Measurements from ENCODE around the gene ZNF831.

The ZNF831 gene

DNA sequence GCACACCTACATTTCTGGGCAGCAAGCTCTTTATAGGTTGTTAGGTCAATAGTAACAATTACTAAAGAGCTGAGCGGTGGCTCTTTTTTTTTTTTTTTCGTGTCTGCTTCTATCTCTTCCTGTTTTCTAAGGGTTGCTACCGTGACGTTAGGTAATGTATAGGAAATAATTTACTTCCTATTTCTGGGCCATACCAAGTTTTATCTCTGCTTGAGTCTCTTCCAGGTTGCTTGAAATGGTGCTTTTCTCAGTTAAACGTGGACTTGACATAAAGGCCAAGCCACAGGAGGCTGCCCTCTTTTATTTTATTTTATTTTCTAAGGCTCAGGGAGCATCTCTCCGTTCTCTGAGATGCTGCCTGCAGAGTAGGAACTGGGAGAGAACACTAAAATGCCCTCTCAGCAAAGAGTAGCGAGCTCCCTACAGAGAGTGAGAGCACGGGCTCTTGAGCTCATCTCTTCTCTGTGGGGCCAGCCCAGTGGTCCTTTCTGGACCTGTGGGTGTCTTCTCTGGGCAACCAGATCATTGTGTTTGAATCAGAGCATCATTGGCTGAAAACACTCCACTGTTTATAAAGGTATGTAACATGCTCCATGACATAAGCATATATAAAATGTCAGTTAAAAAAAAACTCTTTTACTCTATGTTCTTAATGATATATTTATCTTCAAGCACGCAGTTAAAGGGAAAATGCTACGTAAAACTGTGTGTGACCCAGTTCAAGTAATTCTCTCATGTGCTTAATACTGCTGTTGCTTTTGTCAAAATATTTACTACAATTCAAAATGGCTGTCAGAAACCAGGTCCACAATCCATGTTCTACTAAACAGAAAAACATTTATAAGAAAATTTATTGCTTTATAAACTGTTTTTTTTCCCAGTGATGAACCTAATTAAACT, at the start of gene ZNF831:
Gene ZNF831 (plus strand): TSS at position 191 of the 900 bp plus-strand sequence. CDS start 27,199 bp downstream, outside the sequence.
- peak within 1 kb of the TSS; percentile 87 for H3K4me3 Mint-ChIP-seq
- peak within 1 kb of the TSS; percentile 95 for H3K27ac Mint-ChIP-seq
- H3K4me1 Mint-ChIP-seq (ENCODE audit: low read depth), result peaks cover 97% of the 10 kb centered on the region
- peaks cover 4% of the 10 kb centered on the region for H3K36me3 Mint-ChIP-seq
- no peaks in the 10 kb centered on the region for H3K9me3 Mint-ChIP-seq (ENCODE audit: low read depth)
- H3K27me3 Mint-ChIP-seq, result no peaks in the 10 kb centered on the region

DNA sequence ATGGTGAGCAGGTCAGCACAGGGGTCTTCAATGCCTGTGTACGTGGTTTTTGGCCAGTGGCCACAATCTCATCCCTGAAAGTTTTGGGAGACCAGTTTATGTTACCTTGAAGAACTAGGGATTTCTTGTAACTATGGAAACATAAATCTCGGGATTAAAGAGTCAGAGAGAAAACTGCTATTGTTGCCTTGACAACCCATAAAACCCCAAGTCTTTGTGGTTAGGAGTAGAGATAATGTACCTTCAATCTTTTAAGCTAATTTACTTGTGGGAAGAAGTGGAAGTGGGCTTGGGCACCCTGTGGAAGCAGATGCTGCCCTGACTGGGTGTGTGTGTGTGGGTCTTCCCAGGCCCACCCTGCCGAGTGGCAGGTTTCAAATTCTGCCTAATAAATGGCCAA, 46.1 kb upstream of the ZNF831 start:
- no peak overlapping the region for H3K27ac Mint-ChIP-seq
- no peaks in the 10 kb centered on the region for H3K36me3 Mint-ChIP-seq
- no peak overlapping the region for H3K4me3 Mint-ChIP-seq
- peaks cover 60% of the 10 kb centered on the region for H3K4me1 Mint-ChIP-seq (ENCODE audit: low read depth)
- H3K9me3 Mint-ChIP-seq (ENCODE audit: low read depth), result no peaks in the 10 kb centered on the region
- no peaks in the 10 kb centered on the region for H3K27me3 Mint-ChIP-seq

DNA sequence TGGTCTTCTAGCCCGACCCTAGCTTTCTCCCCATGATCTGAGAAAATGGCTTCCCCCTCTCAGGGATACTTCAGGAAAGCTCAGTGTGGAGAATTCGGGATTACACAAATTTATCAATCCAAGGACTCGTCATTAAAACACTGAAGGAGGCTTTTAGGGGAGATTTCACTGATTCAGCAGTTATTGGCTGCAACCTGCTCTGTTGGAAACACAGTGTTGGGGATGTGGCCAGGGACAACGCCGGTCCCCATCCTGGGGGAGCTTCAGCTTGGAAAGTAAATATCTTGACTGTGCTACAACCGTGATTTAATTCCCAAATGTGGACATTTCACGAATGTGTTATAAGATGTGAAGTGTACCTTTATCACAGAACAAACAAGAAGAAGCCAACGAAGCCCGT, 44.8 kb upstream of the ZNF831 start:
- Mint-ChIP-seq H3K27ac (peak overlapping the region; percentile 11), H3K27me3 (no peaks in the 10 kb centered on the region), H3K9me3 (ENCODE audit: low read depth) (no peaks in the 10 kb centered on the region), H3K36me3 (no peaks in the 10 kb centered on the region), H3K4me1 (ENCODE audit: low read depth) (peaks cover 74% of the 10 kb centered on the region), H3K4me3 (no peak overlapping the region)

DNA sequence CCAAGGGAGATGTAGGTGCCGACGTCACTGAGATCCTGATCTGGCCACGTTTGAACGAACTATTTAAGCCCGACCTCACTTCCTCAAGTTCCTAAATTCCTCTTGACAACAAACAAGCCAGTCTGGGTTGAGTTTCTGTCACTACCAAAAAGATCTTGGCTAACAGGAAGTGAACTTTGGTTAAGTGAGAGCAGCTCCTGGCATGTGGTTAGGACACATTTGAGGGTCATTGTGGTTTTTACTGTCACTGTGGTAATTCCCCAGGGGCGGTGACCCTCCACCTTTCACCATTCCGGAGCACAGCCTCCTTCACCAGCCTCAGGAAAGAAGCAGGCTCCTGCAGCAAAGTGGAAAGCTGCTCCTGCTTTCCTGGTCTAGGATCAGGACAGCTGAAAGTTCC, 43.1 kb upstream of the ZNF831 start:
- no peaks in the 10 kb centered on the region for H3K9me3 Mint-ChIP-seq (ENCODE audit: low read depth)
- no peaks in the 10 kb centered on the region for H3K27me3 Mint-ChIP-seq
- H3K4me1 Mint-ChIP-seq (ENCODE audit: low read depth), result peaks cover 90% of the 10 kb centered on the region
- H3K27ac Mint-ChIP-seq, result peak overlapping the region; percentile 99
- H3K36me3 Mint-ChIP-seq, result no peaks in the 10 kb centered on the region
- peak overlapping the region; percentile 61 for H3K4me3 Mint-ChIP-seq

DNA sequence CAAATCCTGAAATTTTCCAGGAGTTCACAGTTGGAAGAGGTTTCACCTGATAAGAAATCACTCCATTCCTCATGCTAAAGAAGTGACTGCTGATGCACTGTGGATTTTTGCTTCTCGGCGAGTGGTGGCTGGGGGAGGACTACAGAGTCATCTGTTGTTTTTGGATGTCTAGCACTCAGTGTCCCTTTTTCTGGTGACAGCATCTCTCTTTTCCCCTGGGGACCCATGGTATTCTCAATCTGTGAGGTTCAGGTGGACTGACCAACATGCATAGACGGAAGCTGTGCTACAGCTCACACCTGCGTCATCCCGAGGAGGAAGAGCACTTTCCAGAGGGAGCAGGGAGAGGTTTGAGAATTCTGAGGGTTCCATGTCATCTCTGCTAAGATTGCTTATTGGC, 42.7 kb upstream of the ZNF831 start:
- Mint-ChIP-seq H3K4me1 (ENCODE audit: low read depth) (peaks cover 93% of the 10 kb centered on the region), H3K36me3 (no peaks in the 10 kb centered on the region), H3K9me3 (ENCODE audit: low read depth) (no peaks in the 10 kb centered on the region), H3K27ac (peak overlapping the region; percentile 99), H3K27me3 (no peaks in the 10 kb centered on the region), H3K4me3 (peak overlapping the region; percentile 61)

DNA sequence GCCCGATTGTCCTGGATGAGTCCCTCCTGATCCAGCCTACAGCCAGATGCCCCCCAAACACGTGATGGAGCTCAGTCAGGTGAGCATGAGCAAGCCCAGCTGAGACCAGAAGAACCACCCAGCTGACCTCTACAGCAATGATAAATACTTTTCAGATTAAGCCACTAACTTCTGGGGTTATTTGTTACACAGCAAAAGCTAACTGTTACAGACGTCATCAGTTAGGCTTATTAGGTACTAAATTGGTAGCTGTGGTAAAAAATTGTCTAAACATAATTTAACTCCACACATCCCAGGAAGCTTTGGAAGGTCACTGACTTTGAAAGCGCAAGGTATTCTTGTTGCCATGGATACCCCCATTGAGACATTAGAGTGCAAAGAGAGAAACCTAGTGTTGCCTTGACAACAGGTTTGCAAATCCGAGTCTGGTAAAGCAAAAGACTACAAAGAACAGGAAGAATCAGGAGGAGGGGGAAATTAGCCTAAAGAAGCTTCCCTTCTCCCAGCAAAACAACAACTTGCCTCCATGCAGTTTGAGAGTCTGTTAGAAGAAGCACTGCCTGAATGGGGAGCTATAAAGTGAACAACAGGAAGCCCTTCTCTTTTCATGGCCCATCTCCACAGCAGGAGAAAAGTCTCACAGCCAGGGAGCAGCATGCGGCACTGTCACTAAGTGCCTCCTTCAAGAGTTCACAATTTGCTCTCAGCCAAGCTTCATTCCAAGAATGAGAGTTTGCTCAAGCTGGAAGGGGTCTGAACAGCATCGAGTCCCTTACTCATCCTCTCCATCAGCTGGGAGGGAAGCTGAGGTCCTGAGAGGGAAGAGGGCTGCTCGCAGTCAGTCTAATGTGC, 41.7 kb upstream of the ZNF831 start:
- Mint-ChIP-seq H3K9me3 (ENCODE audit: low read depth) (no peaks in the 10 kb centered on the region), H3K4me3 (peak overlapping the region; percentile 91), H3K27ac (peak overlapping the region; percentile 99), H3K27me3 (no peaks in the 10 kb centered on the region), H3K36me3 (no peaks in the 10 kb centered on the region), H3K4me1 (ENCODE audit: low read depth) (peaks cover 93% of the 10 kb centered on the region)

DNA sequence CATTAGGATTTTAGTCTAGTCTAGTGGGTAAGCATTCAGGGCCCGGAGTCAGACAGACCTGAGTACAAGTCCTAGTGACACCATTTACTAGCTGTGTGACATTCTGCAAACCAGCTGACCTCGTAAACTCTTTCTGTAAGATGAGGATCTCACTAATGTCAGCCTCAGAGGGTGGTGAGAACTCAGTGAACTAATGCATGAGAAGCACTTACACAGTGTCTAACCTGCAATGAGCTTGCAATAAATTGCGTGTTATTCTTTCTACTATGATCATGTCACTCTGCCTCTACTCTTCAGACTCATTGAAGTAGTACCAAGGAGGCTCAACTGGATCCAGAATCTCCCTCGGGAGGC, 41.1 kb upstream of the ZNF831 start:
- H3K27me3 Mint-ChIP-seq, result no peaks in the 10 kb centered on the region
- peak overlapping the region; percentile 91 for H3K4me3 Mint-ChIP-seq
- H3K9me3 Mint-ChIP-seq (ENCODE audit: low read depth), result no peaks in the 10 kb centered on the region
- peak overlapping the region; percentile 99 for H3K27ac Mint-ChIP-seq
- peaks cover 2% of the 10 kb centered on the region for H3K36me3 Mint-ChIP-seq
- H3K4me1 Mint-ChIP-seq (ENCODE audit: low read depth), result peaks cover 93% of the 10 kb centered on the region

DNA sequence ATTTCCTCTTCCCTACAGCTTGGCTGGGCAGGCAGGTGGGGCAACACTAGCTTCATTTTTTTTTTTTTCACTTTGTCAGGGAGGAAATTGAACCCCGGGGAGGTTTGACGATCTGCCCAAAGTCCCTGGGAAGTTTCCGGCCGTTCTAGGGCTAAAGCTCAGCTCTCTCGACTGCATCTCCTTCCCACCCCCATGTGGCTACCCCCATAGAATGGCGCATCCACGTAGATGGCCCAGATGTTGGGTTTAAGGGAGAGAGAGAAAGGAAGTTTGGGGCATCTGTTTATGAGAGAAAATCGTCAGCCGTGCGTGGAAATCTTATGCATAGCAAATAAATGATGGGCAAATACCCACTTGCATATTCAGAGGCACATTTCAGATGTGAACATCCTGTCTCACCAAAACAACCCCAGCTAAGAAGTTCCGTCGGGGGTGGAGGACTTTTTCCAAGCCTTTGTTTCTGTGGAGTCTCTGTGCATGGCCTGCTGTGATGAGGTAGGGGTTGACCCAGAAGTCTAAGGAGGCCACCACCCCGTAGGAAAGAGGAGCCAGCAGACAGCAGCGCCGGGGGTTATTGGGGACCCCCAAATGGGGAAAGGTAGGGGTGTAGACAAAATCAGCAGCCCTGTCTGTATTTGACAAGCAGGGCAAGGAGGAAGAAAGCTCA, 40.5 kb upstream of the ZNF831 start:
- Mint-ChIP-seq H3K27ac (peak overlapping the region; percentile 99), H3K4me3 (peak overlapping the region; percentile 91), H3K36me3 (peaks cover 3% of the 10 kb centered on the region), H3K4me1 (ENCODE audit: low read depth) (peaks cover 93% of the 10 kb centered on the region), H3K27me3 (no peaks in the 10 kb centered on the region), H3K9me3 (ENCODE audit: low read depth) (no peaks in the 10 kb centered on the region)

DNA sequence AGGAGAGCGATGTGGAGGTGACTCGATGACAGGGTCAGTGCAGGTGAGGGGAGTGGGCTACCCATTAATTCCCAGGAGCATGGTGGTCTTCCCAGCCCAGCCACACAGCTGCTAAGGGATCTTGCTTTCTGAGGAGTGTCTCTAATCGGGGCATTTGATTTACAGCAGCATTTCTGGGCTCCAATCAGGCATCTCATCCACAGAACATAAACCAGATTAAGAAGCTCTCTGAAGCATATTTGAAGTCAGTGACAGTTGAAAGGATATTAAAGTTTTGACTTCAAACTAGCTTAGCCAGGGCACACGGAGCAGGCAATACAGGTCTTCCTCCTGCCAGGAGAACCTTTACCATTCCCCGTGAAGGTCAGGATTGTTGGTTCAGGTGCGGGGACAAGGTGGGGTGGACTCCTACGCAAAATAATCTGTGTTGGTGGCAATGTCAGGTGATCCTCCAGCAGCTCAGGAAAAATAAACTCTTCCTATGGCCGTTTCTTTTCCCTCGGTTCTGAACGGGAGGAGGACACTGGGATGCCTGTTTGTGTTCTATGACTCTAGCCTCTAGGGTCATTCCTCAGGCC, 39.9 kb upstream of the ZNF831 start:
- Mint-ChIP-seq H3K4me3 (peak overlapping the region; percentile 91), H3K27me3 (no peaks in the 10 kb centered on the region), H3K4me1 (ENCODE audit: low read depth) (peaks cover 90% of the 10 kb centered on the region), H3K36me3 (peaks cover 3% of the 10 kb centered on the region), H3K9me3 (ENCODE audit: low read depth) (no peaks in the 10 kb centered on the region), H3K27ac (peak overlapping the region; percentile 99)

DNA sequence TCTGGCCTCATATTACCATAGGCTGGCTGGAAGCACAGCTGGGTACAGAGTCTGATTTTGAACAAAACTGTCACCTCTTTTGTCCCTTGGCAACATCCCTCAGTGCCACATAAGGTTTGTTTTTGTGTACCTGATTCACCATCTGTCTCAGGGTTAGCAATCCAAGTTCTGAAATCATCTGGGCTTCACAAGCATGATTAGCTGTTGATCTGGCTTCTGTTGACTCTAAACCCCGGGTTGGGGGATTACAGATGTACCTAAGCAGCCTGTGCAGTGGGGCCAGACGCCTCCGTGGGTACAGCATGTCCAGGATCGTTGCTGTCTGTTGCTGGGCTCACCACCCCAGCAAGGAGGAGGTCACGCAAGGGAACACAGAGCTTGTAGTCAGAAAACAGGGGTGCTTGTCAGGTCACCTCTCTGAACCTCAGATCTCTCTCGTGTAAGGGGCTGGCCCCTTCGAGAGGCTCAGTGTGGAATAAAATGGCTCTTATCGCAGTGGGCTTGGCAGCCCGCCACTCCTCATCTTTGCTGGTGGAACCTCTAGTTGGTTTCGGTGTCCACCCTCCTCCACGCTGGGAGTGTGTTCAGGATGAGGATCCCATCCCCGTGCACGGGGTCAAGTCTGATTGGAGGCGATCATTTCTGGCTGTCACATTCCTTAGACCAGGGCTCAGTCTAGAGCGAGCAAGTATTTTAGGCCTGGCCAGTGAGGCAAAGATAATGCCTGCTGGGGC, 39.2 kb upstream of the ZNF831 start:
- H3K4me3 Mint-ChIP-seq, result peak overlapping the region; percentile 91
- peak overlapping the region; percentile 99 for H3K27ac Mint-ChIP-seq
- H3K4me1 Mint-ChIP-seq (ENCODE audit: low read depth), result peaks cover 88% of the 10 kb centered on the region
- no peaks in the 10 kb centered on the region for H3K27me3 Mint-ChIP-seq
- peaks cover 3% of the 10 kb centered on the region for H3K36me3 Mint-ChIP-seq
- H3K9me3 Mint-ChIP-seq (ENCODE audit: low read depth), result no peaks in the 10 kb centered on the region

DNA sequence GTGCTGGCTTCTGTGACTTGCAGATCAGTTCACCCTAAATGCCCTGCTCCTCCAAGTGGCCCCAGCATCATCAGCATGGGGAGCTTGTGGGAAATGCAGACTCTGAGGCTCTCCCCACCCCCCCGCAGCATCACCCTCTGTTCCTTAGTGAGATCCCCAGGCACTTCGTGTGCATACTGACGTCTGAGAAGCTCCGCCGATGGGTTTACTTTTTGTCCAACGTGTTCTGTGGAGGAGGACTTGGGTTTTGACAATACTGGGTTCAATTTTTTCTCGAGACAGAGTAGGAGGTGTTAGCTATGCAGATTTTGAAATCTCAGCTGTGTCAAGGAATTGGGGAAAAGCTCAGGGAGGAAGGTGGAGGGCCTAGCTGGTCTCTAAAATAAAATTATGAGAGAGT, 38.3 kb upstream of the ZNF831 start:
- Mint-ChIP-seq H3K4me1 (ENCODE audit: low read depth) (peaks cover 83% of the 10 kb centered on the region), H3K36me3 (peaks cover 3% of the 10 kb centered on the region), H3K4me3 (no peak overlapping the region), H3K9me3 (ENCODE audit: low read depth) (no peaks in the 10 kb centered on the region), H3K27ac (peak overlapping the region; percentile 99), H3K27me3 (no peaks in the 10 kb centered on the region)

DNA sequence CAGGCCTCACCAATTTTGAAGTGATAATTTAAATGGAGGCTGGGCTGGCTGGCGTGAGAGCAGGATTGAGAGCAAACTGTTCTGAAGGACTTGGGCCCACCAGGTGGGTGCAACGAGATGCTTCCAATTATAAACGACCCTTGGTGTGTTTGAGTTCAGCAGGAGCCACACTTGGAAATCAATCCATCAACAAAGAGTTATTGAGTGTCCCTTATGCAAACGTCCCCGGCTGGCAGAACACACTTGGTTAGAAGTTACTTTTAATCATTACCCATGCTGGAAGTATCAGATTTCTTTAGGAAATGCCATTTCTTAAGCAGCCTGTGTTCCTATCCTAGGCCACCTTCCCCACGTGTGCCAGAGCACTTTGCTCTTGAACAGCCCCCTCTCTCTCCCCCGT, 37.8 kb upstream of the ZNF831 start:
- H3K27ac Mint-ChIP-seq, result peak overlapping the region; percentile 13
- peaks cover 3% of the 10 kb centered on the region for H3K36me3 Mint-ChIP-seq
- peaks cover 81% of the 10 kb centered on the region for H3K4me1 Mint-ChIP-seq (ENCODE audit: low read depth)
- H3K27me3 Mint-ChIP-seq, result no peaks in the 10 kb centered on the region
- no peaks in the 10 kb centered on the region for H3K9me3 Mint-ChIP-seq (ENCODE audit: low read depth)
- H3K4me3 Mint-ChIP-seq, result no peak overlapping the region

DNA sequence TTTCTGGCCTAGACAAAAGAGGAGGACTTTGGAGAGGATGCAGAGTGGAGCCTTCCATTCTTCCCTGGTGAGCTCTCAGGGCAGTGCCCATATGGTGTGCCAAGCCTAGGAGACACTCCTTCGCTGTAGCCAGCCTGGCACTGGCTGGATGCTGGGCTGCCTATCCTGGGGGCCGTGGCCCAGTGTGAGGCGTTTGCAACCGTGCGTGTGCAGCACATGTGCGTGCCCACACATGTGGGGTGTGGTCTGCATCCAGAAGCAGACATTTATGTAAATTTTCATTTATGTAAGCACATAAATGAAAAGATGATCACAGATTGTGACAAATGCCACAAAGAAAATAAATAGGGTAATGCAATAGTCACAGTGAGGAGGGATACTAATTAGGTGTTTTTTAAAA, 35.8 kb upstream of the ZNF831 start:
- Mint-ChIP-seq H3K27ac (peak overlapping the region; percentile 34), H3K4me3 (no peak overlapping the region), H3K4me1 (ENCODE audit: low read depth) (peaks cover 61% of the 10 kb centered on the region), H3K9me3 (ENCODE audit: low read depth) (no peaks in the 10 kb centered on the region), H3K36me3 (peaks cover 3% of the 10 kb centered on the region), H3K27me3 (no peaks in the 10 kb centered on the region)

Measured in activated naive CD8-positive, alpha-beta T cell (primary cell).